H1 (cell line): ENCODE measurements around the gene MGME1. TPM values are rescaled to one million over a fixed set of nuclear protein-coding genes. Genes with fewer than 3 reads are reported as not detected.

ENCODE experiments used
- ASH2L ChIP-seq: fragments of 200-600, 300-600 bp; sonication (generic); IDR thresholded peaks from one replicate; pipeline ENCODE4 v1.7.1; 2017; ENCODE audit warnings: low read length
- ATF2 ChIP-seq: IDR thresholded peaks from 2 replicates; pipeline ENCODE4 v1.6.1; 2012; ENCODE audit warnings: low read length, inconsistent platforms
- BRCA1 ChIP-seq: IDR thresholded peaks from 2 replicates; pipeline ENCODE4 v1.6.1; 2012; ENCODE audit warnings: low read depth, low read length, improper control_type of control experiment
- CBX8 ChIP-seq: fragments of 300-800, 300-1000 bp; sonication (generic); IDR thresholded peaks from 2 replicates; pipeline ENCODE4 v1.7.1; 2016; ENCODE audit warnings: low read depth, low read length, borderline replicate concordance
- CHD1 ChIP-seq: IDR thresholded peaks from 2 replicates; pipeline ENCODE4 v1.6.1; 2012; ENCODE audit warnings: low read depth, low read length, improper control_type of control experiment
- CTBP2 ChIP-seq: IDR thresholded peaks from 2 replicates; pipeline ENCODE4 v1.7.0; 2011; ENCODE audit warnings: borderline replicate concordance, mild to moderate bottlenecking, moderate library complexity, mixed read lengths, low read length; ENCODE audit not compliant: insufficient read depth, insufficient read length
- EGR1 ChIP-seq: IDR thresholded peaks from 2 replicates; pipeline ENCODE4 v1.6.1; 2011; ENCODE audit warnings: low read depth, low read length, borderline replicate concordance
- GABPA ChIP-seq: IDR thresholded peaks from 2 replicates; pipeline ENCODE4 v1.6.1; 2011; ENCODE audit warnings: mild to moderate bottlenecking, low read length, moderate library complexity, borderline replicate concordance; ENCODE audit not compliant: insufficient read depth
- HDAC2 ChIP-seq, 2 experiments: fragments of 300-600 bp in 1 of 2; sonication (generic) in 1 of 2; IDR thresholded peaks; 2 replicates each; pipeline ENCODE4 v1.6.1; 2011 to 2012; ENCODE audit warnings: low read depth in 2 of 2, low read length in 2 of 2, mild to moderate bottlenecking in 2 of 2, moderate library complexity in 2 of 2, borderline replicate concordance in 1 of 2, inconsistent platforms in 1 of 2
- JUND ChIP-seq: IDR thresholded peaks from 2 replicates; pipeline ENCODE4 v1.6.1; 2011; ENCODE audit warnings: mild to moderate bottlenecking, improper control_type of control experiment, low read length
- MAX ChIP-seq: IDR thresholded peaks from 2 replicates; pipeline ENCODE4 v1.6.1; 2012; ENCODE audit warnings: inconsistent platforms
- NRF1 ChIP-seq: IDR thresholded peaks from 2 replicates; pipeline ENCODE4 v1.6.1; 2011; ENCODE audit warnings: mild to moderate bottlenecking, low read depth, low read length, improper control_type of control experiment
- RAD21 ChIP-seq, 2 experiments: IDR thresholded peaks in 1 of 2; conservative IDR thresholded peaks in 1 of 2; 2 replicates each; pipeline ENCODE4 v1.6.1; 2011; ENCODE audit warnings: low read depth in 2 of 2, low read length in 2 of 2, improper control_type of control experiment in 1 of 2, inconsistent platforms in 1 of 2, mild to moderate bottlenecking in 1 of 2, moderate library complexity in 1 of 2
- SIN3A ChIP-seq, 2 experiments: IDR thresholded peaks in 1 of 2; conservative IDR thresholded peaks in 1 of 2; 2 replicates each; pipeline ENCODE4 v1.6.1; 2011 to 2012; ENCODE audit warnings: low read length in 2 of 2, improper control_type of control experiment in 1 of 2, low read depth in 1 of 2, mild to moderate bottlenecking in 1 of 2
- SP2 ChIP-seq: IDR thresholded peaks from 2 replicates; pipeline ENCODE4 v1.6.1; 2012; ENCODE audit warnings: mild to moderate bottlenecking, low read length, inconsistent platforms
- SUZ12 ChIP-seq: fragments of 200-600 bp; sonication (generic); IDR thresholded peaks from 2 replicates; pipeline ENCODE4 v1.6.1; 2012; ENCODE audit warnings: mild to moderate bottlenecking, inconsistent platforms, low read length, moderate library complexity, mixed read lengths
- TAF7 ChIP-seq: optimal IDR thresholded peaks from 2 replicates; pipeline ENCODE3; 2011; ENCODE audit warnings: low read depth, mild to moderate bottlenecking, inconsistent platforms, low read length, moderate library complexity, borderline replicate concordance
- TCF12 ChIP-seq: IDR thresholded peaks from 2 replicates; pipeline ENCODE4 v1.6.1; 2011; ENCODE audit warnings: low read depth, mild to moderate bottlenecking, low read length
- polyA plus RNA-seq, 7 experiments: library from polyadenylated mRNA; depleted of rRNA in 3 of 7; stranded (reverse) in 5 of 7; unstranded in 2 of 7; fragments of >200 nt in 5 of 7; fragments of 200-250 nt in 2 of 7; gene quantifications; 1 replicate in 5 of 7; 2 replicates in 1 of 7; 4 replicates in 1 of 7; pipeline versions ENCODE4 v1.2.1 to v1.2.3, GENCODE V29; 2011 to 2013; ENCODE audit warnings: missing spikeins in 2 of 7, mixed read lengths in 2 of 7
- total RNA-seq: library from RNA; stranded (reverse); fragmentation: NEBNext Ultra II Directional; extraction: Animal tissue kit (Norgen Biotek cat#: 25700); gene quantifications from 2 replicates; pipeline ENCODE4 v1.2.1, GENCODE V29; 2021

Gene MGME1
- total and polyA plus RNA-seq, 2 of the 8 experiments (the other 6 are each of a cell fraction or from before 2014, with no cell fraction given) = 27.7 to 59.0 TPM

GRCh38 chr20:17968366-17969277, at the start of gene MGME1, which contains the start of gene SNX5 (continued):
- TF ChIP-seq RAD21 (IDR thresholded peaks at IDR 0.05 in 1 of 2, conservative IDR thresholded peaks at IDR 0.05 in 1 of 2; ENCODE audit: low read depth in 2 of 2, low read length in 2 of 2) = no peak
- TF ChIP-seq SP2 = peak; percentile 9; the same call in 1 of the 2 replicates
- peak; percentile 97 for TF ChIP-seq ATF2
- TF ChIP-seq TAF7 = peak; percentile 94
- TF ChIP-seq MAX = peak; percentile 98
- peak; percentile 86 for TF ChIP-seq JUND
- TF ChIP-seq BRCA1 = peak; percentile 94
- peak; percentile 9; the same call in 1 of the 2 replicates for TF ChIP-seq EGR1
- TF ChIP-seq CHD1 = no peak
- TF ChIP-seq CTBP2 = no peak
- TF ChIP-seq SUZ12 = no peak
- TF ChIP-seq SIN3A (conservative IDR thresholded peaks at IDR 0.05 in 1 of 2, IDR thresholded peaks at IDR 0.05 in 1 of 2; ENCODE audit: low read depth in 1 of 2, low read length in 2 of 2) = peak in 1 of 2 experiments; percentile 31; a peak in 1 of 4 replicates
- no peak for TF ChIP-seq GABPA
- no peak for TF ChIP-seq CBX8
- TF ChIP-seq TCF12 = no peak
- peak; percentile 93 for TF ChIP-seq ASH2L
- TF ChIP-seq NRF1 = no peak
- TF ChIP-seq HDAC2 (IDR thresholded peaks at IDR 0.05; ENCODE audit: borderline replicate concordance in 1 of 2, low read depth in 2 of 2, low read length in 2 of 2) = no peak
- TF ChIP-seq, all 59 proteins: peak for 26
